H9 (cell line): ENCODE data around the gene SLC25A29. TPM values are rescaled to one million over a fixed set of nuclear protein-coding genes. Genes with fewer than 3 reads are reported as not detected.

Experiments used
- DNase-seq: peaks from one replicate; pipeline ENCODE4 v3.0.0-alpha.2; 2017
- H2AFZ ChIP-seq: one replicate; pipeline ENCODE4 v1.6.1; 2013; ENCODE audit warnings: mild to moderate bottlenecking, low read length, control low read depth, moderate library complexity
- H2AK5ac ChIP-seq: 2 replicates; pipeline ENCODE4 v1.6.1; 2013; ENCODE audit warnings: low read length, control low read depth, mixed read lengths; ENCODE audit not compliant: insufficient read length
- H2BK120ac ChIP-seq: one replicate; pipeline ENCODE4 v1.6.1; 2013; ENCODE audit warnings: low read depth, mild to moderate bottlenecking, low read length, control low read depth, inconsistent platforms; ENCODE audit not compliant: poor library complexity, severe bottlenecking
- H2BK12ac ChIP-seq: 2 replicates; pipeline ENCODE4 v1.6.1; 2013; ENCODE audit warnings: low read length, control low read depth, mixed read lengths, low read depth; ENCODE audit not compliant: insufficient read length
- H2BK15ac ChIP-seq: 2 replicates; pipeline ENCODE4 v1.6.1; 2013; ENCODE audit warnings: low read depth, low read length, control low read depth
- H2BK20ac ChIP-seq: one replicate; pipeline ENCODE4 v1.6.1; 2013; ENCODE audit warnings: low read depth, mild to moderate bottlenecking, low read length, control low read depth, inconsistent platforms; ENCODE audit not compliant: poor library complexity, severe bottlenecking
- H2BK5ac ChIP-seq: 2 replicates; pipeline ENCODE4 v1.6.1; 2013; ENCODE audit warnings: low read length, control low read depth, mixed read lengths; ENCODE audit not compliant: insufficient read length
- H3K14ac ChIP-seq: 2 replicates; pipeline ENCODE4 v1.6.1; 2013; ENCODE audit warnings: low read length, control low read depth; ENCODE audit not compliant: insufficient read depth
- H3K18ac ChIP-seq: 2 replicates; pipeline ENCODE4 v1.6.1; 2013; ENCODE audit warnings: low read depth, mild to moderate bottlenecking, mixed read lengths, low read length, control low read depth; ENCODE audit not compliant: insufficient read length
- H3K23ac ChIP-seq: 2 replicates; pipeline ENCODE4 v1.6.1; 2013; ENCODE audit warnings: low read length, control low read depth, mixed read lengths, low read depth; ENCODE audit not compliant: insufficient read length
- H3K23me2 ChIP-seq: 2 replicates; pipeline ENCODE4 v1.6.1; 2013; ENCODE audit warnings: low read depth, mild to moderate bottlenecking, mixed read lengths, low read length, control low read depth; ENCODE audit not compliant: insufficient read length, poor library complexity, severe bottlenecking
- H3K27ac ChIP-seq: 2 replicates; pipeline ENCODE4 v1.5.1; 2013; ENCODE audit warnings: low read length, control low read depth, mixed read lengths, low read depth; ENCODE audit not compliant: insufficient read length
- H3K27me3 ChIP-seq: 2 replicates; pipeline ENCODE4 v1.6.1; 2013; ENCODE audit warnings: low read length, control low read depth, inconsistent platforms; ENCODE audit not compliant: insufficient read depth
- H3K4ac ChIP-seq: 2 replicates; pipeline ENCODE4 v1.6.1; 2013; ENCODE audit warnings: low read depth, mild to moderate bottlenecking, control low read depth, inconsistent platforms, low read length, moderate library complexity
- H3K4me1 ChIP-seq: 2 replicates; pipeline ENCODE4 v1.6.1; 2013; ENCODE audit warnings: low read length, control low read depth, inconsistent platforms; ENCODE audit not compliant: insufficient read depth
- H3K4me2 ChIP-seq: 2 replicates; pipeline ENCODE4 v1.6.1; 2013; ENCODE audit warnings: low read length, control low read depth, mixed read lengths; ENCODE audit not compliant: insufficient read length, insufficient read depth
- H3K56ac ChIP-seq: 2 replicates; pipeline ENCODE4 v1.6.1; 2013; ENCODE audit warnings: low read depth, mild to moderate bottlenecking, mixed read lengths, low read length, control low read depth; ENCODE audit not compliant: insufficient read length
- H3K79me1 ChIP-seq: 2 replicates; pipeline ENCODE4 v1.6.1; 2013; ENCODE audit warnings: low read depth, mild to moderate bottlenecking, moderate library complexity, low read length, control low read depth, inconsistent platforms; ENCODE audit not compliant: insufficient read depth, poor library complexity, severe bottlenecking
- H3K79me2 ChIP-seq: 2 replicates; pipeline ENCODE4 v1.6.1; 2013; ENCODE audit warnings: low read length, control low read depth, inconsistent platforms; ENCODE audit not compliant: insufficient read depth
- H3K9ac ChIP-seq: 2 replicates; pipeline ENCODE4 v1.6.1; 2013; ENCODE audit warnings: low read length, control low read depth, mixed read lengths; ENCODE audit not compliant: insufficient read length; ENCODE audit errors: extremely low read depth
- H3K9me3 ChIP-seq: one replicate; pipeline ENCODE4 v1.6.1; 2013; ENCODE audit warnings: low read depth, low read length, inconsistent platforms; ENCODE audit not compliant: control insufficient read depth
- H3T11ph ChIP-seq: one replicate; pipeline ENCODE4 v1.6.1; 2013; ENCODE audit warnings: mild to moderate bottlenecking, low read length, control low read depth, inconsistent platforms
- H4K20me1 ChIP-seq: one replicate; pipeline ENCODE4 v1.6.1; 2013; ENCODE audit not compliant: control insufficient read depth, insufficient read length, insufficient read depth
- H4K5ac ChIP-seq: 2 replicates; pipeline ENCODE4 v1.6.1; 2013; ENCODE audit warnings: low read depth, mild to moderate bottlenecking, mixed read lengths, low read length, control low read depth; ENCODE audit not compliant: insufficient read length
- H4K8ac ChIP-seq: replicated peaks from 2 replicates; pipeline ENCODE4 v1.6.1; 2013; ENCODE audit warnings: low read length, control low read depth, mixed read lengths, low read depth; ENCODE audit not compliant: insufficient read length
- H4K91ac ChIP-seq: 2 replicates; pipeline ENCODE4 v1.6.1; 2013; ENCODE audit warnings: low read depth, mild to moderate bottlenecking, moderate library complexity, mixed read lengths, low read length, control low read depth; ENCODE audit not compliant: insufficient read length
- H3K27ac Mint-ChIP-seq, 3 experiments: 2 replicates in 2 of 3; 3 replicates in 1 of 3; pipeline ENCODE4 v1.8.0; 2020 to 2021; ENCODE audit warnings: mixed read lengths in 3 of 3, mild to moderate bottlenecking in 1 of 3, moderate library complexity in 1 of 3
- H3K27me3 Mint-ChIP-seq: 2 replicates; pipeline ENCODE4 v1.8.0; 2021; ENCODE audit warnings: low read depth, mild to moderate bottlenecking, moderate library complexity, mixed read lengths
- H3K36me3 Mint-ChIP-seq, 3 experiments: 2 replicates in 2 of 3; 3 replicates in 1 of 3; pipeline ENCODE4 v1.8.0; 2020 to 2021; ENCODE audit warnings: low read depth in 3 of 3, mixed read lengths in 3 of 3; ENCODE audit not compliant: insufficient read depth in 1 of 3
- H3K4me1 Mint-ChIP-seq, 2 experiments: 2 replicates each; pipeline ENCODE4 v1.8.0; 2020; ENCODE audit warnings: mixed read lengths in 2 of 2
- H3K4me3 Mint-ChIP-seq, 2 experiments: 2 replicates in 1 of 2; 3 replicates in 1 of 2; pipeline ENCODE4 v1.8.0; 2020 to 2021; ENCODE audit warnings: mild to moderate bottlenecking in 2 of 2, mixed read lengths in 2 of 2, moderate library complexity in 1 of 2
- H3K9me3 Mint-ChIP-seq, 2 experiments: 2 replicates in 1 of 2; 3 replicates in 1 of 2; pipeline ENCODE4 v1.8.0; 2020; ENCODE audit warnings: mild to moderate bottlenecking in 2 of 2, mixed read lengths in 2 of 2, moderate library complexity in 1 of 2
- WGBS: extraction: QIAGEN DNeasy Blood & Tissue Kit; methylation state at CpG from one replicate; pipeline ENCODE4 v1.1.7; 2013; ENCODE audit warnings: missing lambda C conversion rate, low lambda C conversion rate, mixed read lengths; ENCODE audit not compliant: insufficient read length; ENCODE audit errors: extremely low coverage; 5-methylcytosine and 5-hydroxymethylcytosine counted together
- total RNA-seq: library from RNA; stranded (reverse); gene quantifications from 2 replicates; pipeline ENCODE4 v1.2.1, GENCODE V29; 2021
- TF ChIP-seq, protein P1 (sequence below): fragments of 200-600 bp; sonication (generic); conservative IDR thresholded peaks from 3 replicates; pipeline ENCODE4 v1.8.0; 2021; ENCODE audit warnings: antibody characterized with exemption, mild to moderate bottlenecking

The SLC25A29 gene
- total RNA-seq, 1 experiment from 2014 or later, result 175 TPM

- Histone ChIP-seq H2BK15ac (no peak overlapping the region), H3K27me3 (no peaks in the 10 kb centered on the region), H3K27ac (no peak overlapping the region), H2BK20ac (no peak overlapping the region), H2AFZ (no peak overlapping the region), H3K4me2 (no peak overlapping the region), H4K91ac (no peak overlapping the region), H3K9ac (no peak overlapping the region), H3K23me2 (no peaks in the 10 kb centered on the region), H3K23ac (no peak overlapping the region), H4K8ac (no peak overlapping the region), H2AK5ac (no peak overlapping the region), H2BK120ac (no peak overlapping the region), H3T11ph (no peak overlapping the region), H3K4me1 (no peaks in the 10 kb centered on the region), H2BK5ac (no peak overlapping the region), H3K4ac (no peak overlapping the region), H3K18ac (no peak overlapping the region), H3K14ac (no peak overlapping the region), H3K56ac (no peak overlapping the region), H3K79me1 (no peaks in the 10 kb centered on the region), H4K5ac (no peak overlapping the region), H2BK12ac (no peak overlapping the region), H4K20me1 (no peaks in the 10 kb centered on the region), H3K79me2 (no peaks in the 10 kb centered on the region), H3K9me3 (no peaks in the 10 kb centered on the region)
- no peak for DNase-seq
- Mint-ChIP-seq H3K9me3 (no peaks in the 10 kb centered on the region; a peak in 2 of 5 replicates), H3K27me3 (no peaks in the 10 kb centered on the region), H3K27ac (no peak overlapping the region; a peak in 1 of 7 replicates), H3K36me3 (peaks cover 50 to 70% (median 67%) of the 10 kb centered on the region in 3 experiments), H3K4me3 (no peak overlapping the region), H3K4me1 (no peaks in the 10 kb centered on the region)
- no CpG with 5 or more reads among the region's 12 CpGs for WGBS
- TF ChIP-seq, protein P1, sequence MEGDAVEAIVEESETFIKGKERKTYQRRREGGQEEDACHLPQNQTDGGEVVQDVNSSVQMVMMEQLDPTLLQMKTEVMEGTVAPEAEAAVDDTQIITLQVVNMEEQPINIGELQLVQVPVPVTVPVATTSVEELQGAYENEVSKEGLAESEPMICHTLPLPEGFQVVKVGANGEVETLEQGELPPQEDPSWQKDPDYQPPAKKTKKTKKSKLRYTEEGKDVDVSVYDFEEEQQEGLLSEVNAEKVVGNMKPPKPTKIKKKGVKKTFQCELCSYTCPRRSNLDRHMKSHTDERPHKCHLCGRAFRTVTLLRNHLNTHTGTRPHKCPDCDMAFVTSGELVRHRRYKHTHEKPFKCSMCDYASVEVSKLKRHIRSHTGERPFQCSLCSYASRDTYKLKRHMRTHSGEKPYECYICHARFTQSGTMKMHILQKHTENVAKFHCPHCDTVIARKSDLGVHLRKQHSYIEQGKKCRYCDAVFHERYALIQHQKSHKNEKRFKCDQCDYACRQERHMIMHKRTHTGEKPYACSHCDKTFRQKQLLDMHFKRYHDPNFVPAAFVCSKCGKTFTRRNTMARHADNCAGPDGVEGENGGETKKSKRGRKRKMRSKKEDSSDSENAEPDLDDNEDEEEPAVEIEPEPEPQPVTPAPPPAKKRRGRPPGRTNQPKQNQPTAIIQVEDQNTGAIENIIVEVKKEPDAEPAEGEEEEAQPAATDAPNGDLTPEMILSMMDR, result no peak
Measured at GRCh38 chr14:100346306-100347091, 40.3 kb upstream of the SLC25A29 start.
